Hepatocyte (in vitro differentiated cells): ENCODE measurements around the gene REL. TPM values are rescaled to one million over a fixed set of nuclear protein-coding genes. Genes with fewer than 3 reads are reported as not detected.

Experiments used
- DNase-seq: peaks from one replicate; pipeline ENCODE4 v3.0.0-alpha.2; 2016; ENCODE audit warnings: low spot score
- H2AFZ ChIP-seq: fragments of 200-600 bp; sonication (generic); 2 replicates; pipeline ENCODE4 v1.6.0; 2016; ENCODE audit warnings: antibody characterized with exemption, mild to moderate bottlenecking
- H3K27ac ChIP-seq: fragments of 200-600 bp; sonication (generic); 2 replicates; pipeline ENCODE4 v1.5.1; 2016; ENCODE audit warnings: mild to moderate bottlenecking
- H3K27me3 ChIP-seq: fragments of 200-600 bp; sonication (generic); 2 replicates; pipeline ENCODE4 v1.6.1; 2016
- H3K36me3 ChIP-seq: fragments of 200-600 bp; sonication (generic); replicated peaks from 2 replicates; pipeline ENCODE4 v1.5.1; 2016; ENCODE audit warnings: low read depth; ENCODE audit not compliant: insufficient read depth
- H3K4me1 ChIP-seq: fragments of 200-600 bp; sonication (generic); 2 replicates; pipeline ENCODE4 v1.5.1; 2016; ENCODE audit warnings: mild to moderate bottlenecking, moderate library complexity; ENCODE audit not compliant: insufficient read depth
- H3K4me2 ChIP-seq: fragments of 200-600 bp; sonication (generic); 2 replicates; pipeline ENCODE4 v1.6.0; 2016
- H3K4me3 ChIP-seq: fragments of 200-600 bp; sonication (generic); 2 replicates; pipeline ENCODE4 v1.5.1; 2016; ENCODE audit warnings: mild to moderate bottlenecking
- H3K79me2 ChIP-seq: fragments of 200-600 bp; sonication (generic); 2 replicates; pipeline ENCODE4 v1.6.0; 2017; ENCODE audit warnings: mild to moderate bottlenecking
- H3K9me2 ChIP-seq: fragments of 200-600 bp; sonication (generic); replicated peaks from 2 replicates; pipeline ENCODE4 v1.6.0; 2017; ENCODE audit warnings: mild to moderate bottlenecking; ENCODE audit not compliant: insufficient read depth
- H3K9me3 ChIP-seq: fragments of 200-600 bp; sonication (generic); 2 replicates; pipeline ENCODE4 v1.5.1; 2016; ENCODE audit warnings: low read depth, mild to moderate bottlenecking
- H4K20me1 ChIP-seq: fragments of 200-600 bp; sonication (generic); 2 replicates; pipeline ENCODE4 v1.6.0; 2016; ENCODE audit warnings: mild to moderate bottlenecking; ENCODE audit not compliant: insufficient read depth, poor library complexity, severe bottlenecking
- EZH2 ChIP-seq: fragments of 200-600 bp; sonication (generic); IDR thresholded peaks from 2 replicates; pipeline ENCODE4 v1.6.1; 2016; ENCODE audit warnings: antibody characterized with exemption, mild to moderate bottlenecking, borderline replicate concordance
- EZH2phosphoT487 ChIP-seq: fragments of 200-600 bp; sonication (generic); IDR thresholded peaks from one replicate; pipeline ENCODE4 v1.6.1; 2018; ENCODE audit warnings: antibody characterized with exemption, mild to moderate bottlenecking, low read depth, moderate library complexity; ENCODE audit not compliant: unreplicated experiment, severe bottlenecking
- WGBS: methylation state at CpG from one replicate; pipeline ENCODE4 v1.1.6; 2016; ENCODE audit warnings: low lambda C conversion rate; ENCODE audit errors: missing lambda C conversion rate; 5-methylcytosine and 5-hydroxymethylcytosine counted together
- polyA plus RNA-seq: library from polyadenylated mRNA; unstranded; fragments of >200 nt; fragmentation: Nextera tagmentation; extraction: Ambion mirVana; gene quantifications from 2 replicates; pipeline ENCODE4 v1.2.1, GENCODE V29; 2016
- total RNA-seq: library from RNA; depleted of rRNA; stranded (reverse); fragments of >200 nt; gene quantifications from 2 replicates; pipeline ENCODE4 v1.2.3, GENCODE V29; 2014
- TF ChIP-seq, protein P1 (sequence below): fragments of 200-600 bp; sonication (generic); IDR thresholded peaks from 2 replicates; pipeline ENCODE4 v1.5.1; 2016; ENCODE audit warnings: antibody characterized with exemption, mild to moderate bottlenecking; ENCODE audit not compliant: poor library complexity

Gene REL
- total and polyA plus RNA-seq, 2 experiments from 2014 or later: 4.2 to 12.3 TPM

DNA sequence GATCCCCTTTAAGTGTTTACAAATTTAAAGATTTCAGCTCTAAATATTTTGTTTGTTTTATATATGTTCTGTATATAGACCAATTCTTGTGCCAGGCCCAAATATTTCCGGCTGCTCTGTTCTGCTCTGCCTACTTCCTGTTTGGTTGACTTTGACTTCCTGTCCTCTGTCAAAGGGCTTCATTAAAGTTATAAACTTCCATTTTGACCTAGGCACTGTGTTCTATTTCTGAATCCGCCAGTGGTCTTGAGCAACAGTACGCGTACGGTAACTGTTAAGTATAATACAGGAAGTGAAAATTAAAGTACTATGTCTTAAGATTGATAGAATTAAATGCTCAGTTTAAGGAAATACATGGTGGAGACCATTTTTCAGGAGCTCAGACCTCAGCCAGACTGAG is 13.5 kb upstream of the REL start:
- Histone ChIP-seq H3K4me3 (no peak overlapping the region), H3K9me3 (no peaks in the 10 kb centered on the region), H3K27ac (no peak overlapping the region), H3K79me2 (no peaks in the 10 kb centered on the region), H3K4me2 (no peak overlapping the region), H3K27me3 (no peaks in the 10 kb centered on the region), H4K20me1 (no peaks in the 10 kb centered on the region), H3K4me1 (no peaks in the 10 kb centered on the region), H3K9me2 (no peaks in the 10 kb centered on the region), H2AFZ (peak overlapping the region; percentile 36), H3K36me3 (no peaks in the 10 kb centered on the region)
- no peak for TF ChIP-seq EZH2phosphoT487
- TF ChIP-seq, protein P1, sequence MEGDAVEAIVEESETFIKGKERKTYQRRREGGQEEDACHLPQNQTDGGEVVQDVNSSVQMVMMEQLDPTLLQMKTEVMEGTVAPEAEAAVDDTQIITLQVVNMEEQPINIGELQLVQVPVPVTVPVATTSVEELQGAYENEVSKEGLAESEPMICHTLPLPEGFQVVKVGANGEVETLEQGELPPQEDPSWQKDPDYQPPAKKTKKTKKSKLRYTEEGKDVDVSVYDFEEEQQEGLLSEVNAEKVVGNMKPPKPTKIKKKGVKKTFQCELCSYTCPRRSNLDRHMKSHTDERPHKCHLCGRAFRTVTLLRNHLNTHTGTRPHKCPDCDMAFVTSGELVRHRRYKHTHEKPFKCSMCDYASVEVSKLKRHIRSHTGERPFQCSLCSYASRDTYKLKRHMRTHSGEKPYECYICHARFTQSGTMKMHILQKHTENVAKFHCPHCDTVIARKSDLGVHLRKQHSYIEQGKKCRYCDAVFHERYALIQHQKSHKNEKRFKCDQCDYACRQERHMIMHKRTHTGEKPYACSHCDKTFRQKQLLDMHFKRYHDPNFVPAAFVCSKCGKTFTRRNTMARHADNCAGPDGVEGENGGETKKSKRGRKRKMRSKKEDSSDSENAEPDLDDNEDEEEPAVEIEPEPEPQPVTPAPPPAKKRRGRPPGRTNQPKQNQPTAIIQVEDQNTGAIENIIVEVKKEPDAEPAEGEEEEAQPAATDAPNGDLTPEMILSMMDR: no peak
- TF ChIP-seq EZH2: no peak
- WGBS: 74% methylated on average over 5 of the region's 5 CpGs
- DNase-seq: no peak

- H3K9me3 ChIP-seq: no peaks in the 10 kb centered on the region
- no peaks in the 10 kb centered on the region for H4K20me1 ChIP-seq
- no peak overlapping the region for H3K4me2 ChIP-seq
- no peak for TF ChIP-seq EZH2
- no peaks in the 10 kb centered on the region for H3K36me3 ChIP-seq
- no peak for DNase-seq
- no peaks in the 10 kb centered on the region for H3K27me3 ChIP-seq
- 90% methylated on average over 6 of the region's 6 CpGs for WGBS
- H2AFZ ChIP-seq: no peak overlapping the region
- H3K27ac ChIP-seq: no peak overlapping the region
- no peaks in the 10 kb centered on the region for H3K4me1 ChIP-seq
- no peaks in the 10 kb centered on the region for H3K9me2 ChIP-seq
- H3K79me2 ChIP-seq: no peaks in the 10 kb centered on the region
- H3K4me3 ChIP-seq: no peak overlapping the region
Observed at GRCh38 chr2:60868589-60869273, 12.6 kb upstream of the REL start.

- Histone ChIP-seq H2AFZ (no peak overlapping the region), H3K9me2 (no peaks in the 10 kb centered on the region), H3K36me3 (no peaks in the 10 kb centered on the region), H3K79me2 (no peaks in the 10 kb centered on the region), H3K9me3 (no peaks in the 10 kb centered on the region), H3K27ac (no peak overlapping the region), H4K20me1 (no peaks in the 10 kb centered on the region), H3K4me3 (no peak overlapping the region), H3K4me1 (no peaks in the 10 kb centered on the region), H3K4me2 (no peak overlapping the region), H3K27me3 (no peaks in the 10 kb centered on the region)
- no peak for DNase-seq
- TF ChIP-seq, protein P1: no peak
- TF ChIP-seq EZH2 (no peak), EZH2phosphoT487 (no peak)
- 73% methylated on average over 3 of the region's 3 CpGs for WGBS
Observed at GRCh38 chr2:60872510-60872928, 8.9 kb upstream of the REL start.

- Histone ChIP-seq H2AFZ (no peak overlapping the region), H3K4me3 (no peak overlapping the region), H4K20me1 (no peaks in the 10 kb centered on the region), H3K27ac (no peak overlapping the region), H3K27me3 (no peaks in the 10 kb centered on the region), H3K4me1 (no peaks in the 10 kb centered on the region), H3K9me2 (no peaks in the 10 kb centered on the region), H3K4me2 (no peak overlapping the region), H3K79me2 (no peaks in the 10 kb centered on the region), H3K9me3 (no peaks in the 10 kb centered on the region), H3K36me3 (no peaks in the 10 kb centered on the region)
- no peak for TF ChIP-seq EZH2
- TF ChIP-seq EZH2phosphoT487: no peak
- TF ChIP-seq, protein P1: no peak
- no peak for DNase-seq
- 88% methylated on average over 3 of the region's 3 CpGs for WGBS
Observed at GRCh38 chr2:60873381-60873780, 8.0 kb upstream of the REL start.
